ENCODE measurements around the gene FXYD6.

DNA sequence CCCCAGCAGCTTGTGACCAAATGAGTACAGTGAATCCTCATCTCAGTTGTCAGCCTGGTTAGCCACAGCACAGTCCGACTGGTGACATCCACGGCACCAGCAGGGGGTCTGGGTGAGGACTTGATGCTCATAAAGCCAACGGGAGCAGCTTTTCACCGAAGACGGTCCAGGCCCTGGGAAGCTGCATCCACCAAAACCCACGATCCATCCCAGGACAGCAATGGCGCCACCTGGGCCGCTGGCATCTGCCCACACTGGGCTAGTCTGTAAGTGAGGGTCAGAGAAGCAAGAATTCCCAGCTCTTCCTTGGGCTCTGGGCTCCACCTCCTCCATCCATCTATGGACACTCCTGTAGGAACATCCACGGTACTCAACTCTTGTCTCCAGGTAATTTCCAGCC lies 25.1 kb upstream of the FXYD6 start:
- TF ChIP-seq YY1 (IDR thresholded peaks at IDR 0.05; ENCODE audit: insufficient read depth, insufficient read length) (no peak), ZNF274 (IDR thresholded peaks at IDR 0.05; ENCODE audit: low read depth, low read length) (no peak), SUZ12 (IDR thresholded peaks at IDR 0.05; ENCODE audit: extremely low read depth, insufficient read depth, insufficient read length) (no peak)
